Thyroid gland (tissue), 4 donors: ENCODE data around the gene P2RY8.

Experiments
- CTCF ChIP-seq, 6 experiments: fragments of 200-600 bp in 3 of 6; fragments of 450-650 bp in 3 of 6; sonication (generic) in 3 of 6; IDR thresholded peaks; one replicate each; pipeline ENCODE4 v1.5.1; 2016 to 2019; ENCODE audit warnings: antibody characterized with exemption in 6 of 6, mild to moderate bottlenecking in 2 of 6, inconsistent platforms in 1 of 6, moderate library complexity in 1 of 6
- POLR2A ChIP-seq, 2 donors: fragments of 450-650 bp; IDR thresholded peaks; one replicate each; pipeline ENCODE4 v1.6.1; 2017; ENCODE audit warnings: antibody characterized with exemption in 2 of 2, mild to moderate bottlenecking in 2 of 2, moderate library complexity in 1 of 2

GRCh38 chrX:1475481-1475880 lies 61.5 kb downstream of the P2RY8 start:
- no peak for TF ChIP-seq CTCF (IDR thresholded peaks at IDR 0.05)
- TF ChIP-seq POLR2A (IDR thresholded peaks at IDR 0.05), result no peak
